Peyer's patch (tissue), 4 donors: ENCODE data around the gene TMEM91.

Source experiments
- POLR2A ChIP-seq, 2 donors: fragments of 450-650 bp; IDR thresholded peaks; one replicate each; pipeline ENCODE4 v1.5.1; 2017; ENCODE audit warnings: antibody characterized with exemption in 2 of 2, mild to moderate bottlenecking in 2 of 2, moderate library complexity in 2 of 2
- TF ChIP-seq, protein P1 (sequence below), 6 experiments: fragments of 450-650 bp in 4 of 6; fragments of 200-600 bp in 2 of 6; sonication (generic) in 1 of 6; IDR thresholded peaks; one replicate each; pipeline ENCODE4 v1.5.1; 2017 to 2019; ENCODE audit warnings: antibody characterized with exemption in 6 of 6, mild to moderate bottlenecking in 3 of 6, moderate library complexity in 1 of 6

DNA sequence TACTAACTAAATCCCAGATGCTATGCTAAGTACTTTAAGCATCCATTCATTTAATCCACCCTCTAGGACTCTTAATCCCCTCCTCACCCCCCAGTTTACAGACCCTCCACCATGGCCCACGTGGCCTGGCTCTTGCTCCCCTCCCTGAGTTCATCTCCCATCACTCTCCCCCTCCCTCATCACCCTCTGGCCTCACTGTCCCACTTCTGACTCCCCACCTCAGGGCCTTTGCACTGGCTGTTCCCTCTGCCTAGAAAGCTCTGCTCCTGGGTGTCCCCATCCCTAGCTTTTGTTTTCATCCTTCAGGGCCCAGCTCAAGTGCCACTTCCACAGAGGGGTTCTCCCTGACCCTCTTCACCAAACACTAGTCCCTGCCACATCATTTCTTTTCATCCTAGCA, 16.6 kb upstream of the TMEM91 start:
- TF ChIP-seq, protein P1, sequence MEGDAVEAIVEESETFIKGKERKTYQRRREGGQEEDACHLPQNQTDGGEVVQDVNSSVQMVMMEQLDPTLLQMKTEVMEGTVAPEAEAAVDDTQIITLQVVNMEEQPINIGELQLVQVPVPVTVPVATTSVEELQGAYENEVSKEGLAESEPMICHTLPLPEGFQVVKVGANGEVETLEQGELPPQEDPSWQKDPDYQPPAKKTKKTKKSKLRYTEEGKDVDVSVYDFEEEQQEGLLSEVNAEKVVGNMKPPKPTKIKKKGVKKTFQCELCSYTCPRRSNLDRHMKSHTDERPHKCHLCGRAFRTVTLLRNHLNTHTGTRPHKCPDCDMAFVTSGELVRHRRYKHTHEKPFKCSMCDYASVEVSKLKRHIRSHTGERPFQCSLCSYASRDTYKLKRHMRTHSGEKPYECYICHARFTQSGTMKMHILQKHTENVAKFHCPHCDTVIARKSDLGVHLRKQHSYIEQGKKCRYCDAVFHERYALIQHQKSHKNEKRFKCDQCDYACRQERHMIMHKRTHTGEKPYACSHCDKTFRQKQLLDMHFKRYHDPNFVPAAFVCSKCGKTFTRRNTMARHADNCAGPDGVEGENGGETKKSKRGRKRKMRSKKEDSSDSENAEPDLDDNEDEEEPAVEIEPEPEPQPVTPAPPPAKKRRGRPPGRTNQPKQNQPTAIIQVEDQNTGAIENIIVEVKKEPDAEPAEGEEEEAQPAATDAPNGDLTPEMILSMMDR (IDR thresholded peaks at IDR 0.05), result no peak
- TF ChIP-seq POLR2A (IDR thresholded peaks at IDR 0.05), result no peak
